Superior temporal gyrus (tissue), 1 donor: ENCODE measurements around the gene STK32A.
"Not testable (repeated sequence)": the region's sequence is repeated elsewhere in the genome, so short reads cannot be mapped to it uniquely, and the experiment has no call there.

ENCODE experiments used
- DNase-seq: peaks from one replicate; pipeline ENCODE4 v3.0.0-alpha.2; 2016; ENCODE audit errors: extremely low spot score

The STK32A gene

GRCh38 chr5:147234825-147235635, at the start of gene STK32A:
Gene STK32A, plus strand, starts transcription at chr5:147235026. Its CDS starts 4,609 bp downstream, at chr5:147239635.
- no peak for DNase-seq

DNA sequence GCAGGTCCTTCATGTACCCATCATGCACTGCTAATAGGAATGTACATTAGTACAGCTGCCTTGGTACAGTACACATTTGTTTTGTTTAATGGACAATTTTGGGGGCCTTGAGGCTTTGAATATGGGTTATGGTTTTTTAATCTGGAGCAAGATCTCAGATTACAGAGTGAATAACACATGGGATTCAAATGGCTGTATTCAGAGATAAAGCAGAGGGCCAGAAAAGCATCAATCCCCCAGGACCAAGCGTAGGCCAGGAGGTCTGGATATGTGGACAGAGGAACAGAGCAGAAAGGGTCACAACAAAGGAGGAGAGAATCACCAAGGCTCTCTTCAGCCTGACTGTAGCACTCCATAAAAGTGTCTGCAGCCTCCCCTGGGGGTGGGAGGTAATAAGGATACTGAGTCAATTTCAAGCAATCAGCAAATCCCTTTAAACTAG, 47.7 kb upstream of the STK32A start:
- DNase-seq, result no peak

GRCh38 chr5:147188200-147189108, 46.4 kb upstream of the STK32A start:
- peak; percentile 98 for DNase-seq

GRCh38 chr5:147189109-147189424, 45.8 kb upstream of the STK32A start:
- DNase-seq, result no peak

GRCh38 chr5:147190331-147190730, 44.5 kb upstream of the STK32A start:
- peak; percentile 54 for DNase-seq

DNA sequence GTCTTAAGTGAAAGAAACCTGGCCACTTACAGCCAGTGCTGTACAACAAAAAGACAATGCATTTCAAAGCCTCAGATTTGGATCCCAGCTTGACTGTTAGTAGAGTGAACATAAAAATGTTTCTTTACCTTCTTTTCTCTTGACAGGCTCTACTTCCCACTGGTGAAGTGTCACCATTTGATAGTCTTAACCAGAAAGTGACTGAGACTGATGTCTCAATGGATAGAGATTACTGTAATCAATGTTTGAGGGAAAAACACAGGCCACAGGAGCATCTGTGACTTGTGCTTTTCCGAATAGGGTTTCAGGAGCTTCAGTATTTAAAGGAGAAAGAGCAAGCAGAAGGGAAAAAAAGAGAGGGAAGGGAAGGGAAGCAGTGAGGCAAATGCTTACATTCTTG, 41.7 kb upstream of the STK32A start:
- no peak for DNase-seq

DNA sequence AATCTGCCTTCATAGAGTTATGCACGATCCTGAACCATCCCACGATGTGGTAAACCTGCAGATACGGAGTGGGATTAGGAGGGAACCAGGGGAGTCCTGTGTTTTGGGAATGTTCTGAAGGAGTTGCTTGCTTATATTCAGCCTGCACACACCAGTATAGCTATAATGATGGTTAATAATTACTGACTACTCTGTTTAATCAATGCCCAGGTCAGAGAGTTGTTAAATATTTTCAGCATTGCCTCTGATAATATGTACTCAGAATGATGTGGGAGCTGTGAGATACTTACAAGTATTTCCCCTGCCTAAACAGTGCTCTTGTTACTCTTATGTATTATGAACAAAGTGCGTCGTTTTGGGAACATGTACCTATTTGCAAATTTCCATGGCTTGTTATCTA, 34.8 kb upstream of the STK32A start:
- DNase-seq, result no peak

- no peak for DNase-seq
Observed at GRCh38 chr5:147203213-147203612, 31.6 kb upstream of the STK32A start.

GRCh38 chr5:147204576-147204975, 30.2 kb upstream of the STK32A start:
- no peak for DNase-seq

- peak; percentile 98 for DNase-seq
Observed at GRCh38 chr5:147208134-147208533, 26.7 kb upstream of the STK32A start.

- DNase-seq, result no peak
Observed at GRCh38 chr5:147216552-147217154, 18.2 kb upstream of the STK32A start.

DNA sequence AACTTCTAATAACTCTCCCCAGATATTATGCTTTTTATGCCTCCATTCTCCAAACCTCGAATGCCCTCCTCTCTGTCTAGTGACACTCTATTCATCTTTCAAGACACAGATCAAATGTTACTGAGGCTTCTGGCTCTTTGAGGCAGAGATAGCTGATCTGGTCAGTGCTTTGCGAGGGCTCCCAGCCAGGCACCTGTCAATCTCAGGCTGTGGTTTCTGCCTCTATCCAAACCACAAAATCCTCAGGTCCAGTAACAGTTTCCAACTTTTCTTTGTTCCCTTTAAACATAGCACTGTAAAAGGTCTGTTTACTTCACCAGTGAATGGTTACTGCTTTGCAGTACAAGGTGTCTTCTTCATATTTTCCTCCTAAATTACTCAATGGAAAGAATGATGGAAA, 11.5 kb upstream of the STK32A start:
- no peak for DNase-seq

GRCh38 chr5:147223948-147224791, 10.7 kb upstream of the STK32A start:
- DNase-seq, result peak; percentile 67

DNA sequence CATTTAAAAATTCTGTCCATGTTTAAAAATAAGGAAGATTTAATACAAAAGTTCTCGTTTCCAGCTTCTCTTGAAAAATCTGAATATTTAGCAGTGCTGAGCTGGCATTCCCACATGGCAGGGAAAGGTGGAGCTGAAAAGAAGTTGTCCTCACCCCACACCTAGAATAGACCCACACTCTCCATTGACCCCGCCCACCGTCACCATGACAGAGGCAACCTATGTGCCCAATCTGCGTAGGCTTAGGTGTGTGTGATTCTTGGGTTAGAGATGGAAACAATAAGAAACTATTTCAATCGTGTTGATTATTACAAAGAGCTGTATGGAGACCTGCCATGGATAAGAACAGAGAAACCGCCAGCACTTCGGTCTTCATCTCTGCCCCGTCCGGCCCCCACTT, 8.9 kb upstream of the STK32A start:
- DNase-seq, result no peak

GRCh38 chr5:147226512-147226911, 8.3 kb upstream of the STK32A start:
- no peak for DNase-seq

- DNase-seq, result no peak
Observed at GRCh38 chr5:147234239-147234824, 494 bp upstream of the STK32A start.

- no peak for DNase-seq
Observed at GRCh38 chr5:147240266-147240985, 5.6 kb downstream of the STK32A start.

DNA sequence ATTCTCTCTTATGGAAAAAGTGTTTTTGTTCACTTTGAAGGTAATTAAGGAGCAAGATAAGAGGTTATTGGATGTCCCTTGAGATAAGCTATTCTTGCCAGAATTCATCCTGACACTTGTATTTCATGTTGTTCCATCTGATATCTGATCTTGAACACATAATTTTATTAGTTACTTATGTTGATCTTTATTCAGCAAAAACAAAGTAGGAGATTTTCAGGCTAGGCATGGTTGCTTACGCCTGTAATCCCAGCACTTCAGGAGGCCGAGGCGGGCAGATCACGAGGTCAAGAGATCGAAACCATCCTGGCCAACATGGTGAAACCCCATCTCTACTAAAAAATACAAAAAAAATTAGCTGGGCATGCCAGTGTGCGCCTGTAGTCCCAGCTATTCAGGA, 8.4 kb downstream of the STK32A start:
- DNase-seq, result not testable (repeated sequence)

DNA sequence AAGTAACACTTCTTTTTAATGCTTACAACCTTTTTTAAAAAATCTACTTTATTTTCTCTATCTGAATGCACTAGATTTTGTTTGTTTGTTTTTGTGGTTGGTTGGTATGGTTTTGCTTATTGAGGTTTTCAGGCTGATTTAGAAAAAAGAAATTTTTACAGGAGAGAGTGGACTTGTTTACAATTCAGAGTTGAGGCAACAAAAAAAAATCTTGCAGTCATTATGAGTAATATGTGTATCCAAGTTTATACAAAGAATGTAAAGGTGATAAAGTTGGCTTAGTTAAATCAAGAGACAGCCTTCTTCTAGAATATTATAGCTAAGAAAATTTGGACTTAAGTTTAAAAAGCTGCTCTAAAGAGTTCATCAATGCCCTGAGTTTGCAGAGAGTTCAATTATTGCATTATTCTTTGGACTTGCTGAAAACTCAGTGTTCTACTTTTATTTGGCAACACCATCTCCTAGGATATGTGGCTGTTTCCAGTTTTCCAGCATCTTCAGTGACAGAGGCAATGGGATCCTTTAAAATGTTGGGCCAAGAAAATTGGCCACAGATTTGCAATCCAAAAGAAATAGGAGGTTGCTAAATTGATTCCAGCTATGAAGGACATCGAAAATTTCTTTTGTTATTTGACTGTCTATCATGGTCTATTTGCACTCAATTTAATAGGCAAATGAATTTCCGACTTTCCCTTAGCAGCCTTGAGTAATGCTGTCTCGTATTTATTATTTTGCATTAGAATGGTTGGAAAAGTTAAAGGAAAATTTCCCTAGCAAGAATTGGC, 10.7 kb downstream of the STK32A start:
- no peak for DNase-seq

GRCh38 chr5:147248561-147248960, 13.7 kb downstream of the STK32A start:
- DNase-seq, result no peak
